T1000 (cell line): ENCODE measurements around the gene WNK4.
"Not testable (repeated sequence)": the region's sequence is repeated elsewhere in the genome, so short reads cannot be mapped to it uniquely, and the experiment has no call there.

Source experiments
- DNase-seq: peaks from one replicate; lab custom pipeline; 2025; ENCODE audit warnings: mixed read lengths; lab: John Stamatoyannopoulos, UW

WNK4 gene

DNA sequence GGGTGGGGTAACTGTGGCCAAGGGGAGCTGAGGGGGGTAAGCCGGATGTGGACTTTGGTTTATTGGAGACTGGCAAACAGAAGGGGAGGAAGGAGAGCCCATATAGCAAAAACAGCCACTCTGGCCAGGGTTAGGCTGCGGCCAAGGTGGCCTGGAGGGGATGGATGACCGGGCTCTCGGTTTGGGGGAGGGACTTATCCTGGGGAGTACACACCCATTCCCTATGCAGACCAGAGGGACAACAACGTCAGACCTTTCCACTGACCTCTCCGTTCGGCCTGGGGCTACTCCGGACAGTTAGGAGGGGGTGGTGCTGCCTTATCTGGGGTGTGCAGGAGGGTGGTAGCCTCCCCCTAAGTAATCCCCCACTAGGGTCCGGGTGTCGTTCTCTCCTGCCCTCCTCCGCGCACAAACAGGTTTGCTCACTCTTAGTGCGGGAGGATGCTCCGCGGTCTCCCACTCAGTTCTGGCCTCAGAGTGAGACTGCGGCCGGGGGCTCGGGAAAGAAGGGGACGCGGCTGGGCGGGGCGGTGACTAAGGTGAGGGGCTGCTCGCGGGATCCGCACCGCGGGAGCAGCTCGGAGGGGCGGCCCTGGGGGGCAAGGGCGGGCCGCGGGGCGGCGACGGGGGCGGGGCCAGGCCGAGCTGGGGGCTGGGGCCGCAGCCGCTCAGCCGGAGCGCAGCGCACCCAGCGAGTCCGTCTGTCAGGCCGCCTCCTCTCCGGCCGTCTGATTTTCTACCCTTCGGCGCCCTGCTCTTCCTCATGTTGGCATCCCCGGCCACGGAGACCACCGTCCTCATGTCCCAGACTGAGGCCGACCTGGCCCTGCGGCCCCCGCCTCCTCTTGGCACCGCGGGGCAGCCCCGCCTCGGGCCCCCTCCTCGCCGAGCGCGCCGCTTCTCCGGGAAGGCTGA, at the start of gene WNK4:
Gene WNK4 (plus strand): TSS at position 675 of the 915 bp plus-strand sequence. CDS start 89 bp downstream, at position 764.
- no peak for DNase-seq

DNA sequence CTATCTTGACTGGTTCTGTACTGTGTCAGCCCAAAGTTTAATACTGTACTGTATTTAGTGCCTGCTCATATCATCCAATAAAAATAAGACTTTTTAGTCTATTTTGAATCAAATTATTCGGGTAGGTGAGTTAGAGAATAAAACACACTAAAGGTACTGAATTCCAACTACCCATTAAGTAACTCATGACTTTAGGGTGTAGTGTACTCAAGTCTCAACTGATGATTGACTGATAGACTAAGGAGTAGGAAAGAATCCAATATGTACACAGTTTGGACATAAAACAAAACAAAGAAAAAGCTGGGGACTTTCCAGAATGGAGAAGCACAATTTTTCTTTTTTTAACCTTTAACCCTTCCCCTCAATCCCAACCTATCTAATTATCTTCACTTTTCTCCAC, 39.7 kb upstream of the WNK4 start:
- DNase-seq = no peak

DNA sequence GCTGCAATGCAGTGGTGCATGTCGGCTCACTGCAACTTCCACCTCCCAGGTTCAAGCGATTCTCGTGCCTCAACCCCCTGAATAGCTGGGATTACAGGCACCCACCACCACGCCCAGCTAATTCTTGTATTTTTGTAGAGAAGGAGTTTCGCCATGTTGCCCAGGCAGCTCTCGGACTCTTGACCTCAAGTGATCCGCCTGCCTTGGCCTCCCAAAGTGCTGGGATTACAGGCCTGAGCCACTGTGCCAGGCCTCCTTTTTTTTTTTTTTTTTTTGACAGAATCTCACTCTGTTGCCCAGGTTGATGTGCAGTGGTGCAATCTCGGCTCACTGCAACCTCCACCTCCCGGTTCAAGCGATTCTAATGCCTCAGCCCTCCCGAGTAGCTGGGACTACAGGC, 37.5 kb upstream of the WNK4 start:
- not testable (repeated sequence) for DNase-seq

DNA sequence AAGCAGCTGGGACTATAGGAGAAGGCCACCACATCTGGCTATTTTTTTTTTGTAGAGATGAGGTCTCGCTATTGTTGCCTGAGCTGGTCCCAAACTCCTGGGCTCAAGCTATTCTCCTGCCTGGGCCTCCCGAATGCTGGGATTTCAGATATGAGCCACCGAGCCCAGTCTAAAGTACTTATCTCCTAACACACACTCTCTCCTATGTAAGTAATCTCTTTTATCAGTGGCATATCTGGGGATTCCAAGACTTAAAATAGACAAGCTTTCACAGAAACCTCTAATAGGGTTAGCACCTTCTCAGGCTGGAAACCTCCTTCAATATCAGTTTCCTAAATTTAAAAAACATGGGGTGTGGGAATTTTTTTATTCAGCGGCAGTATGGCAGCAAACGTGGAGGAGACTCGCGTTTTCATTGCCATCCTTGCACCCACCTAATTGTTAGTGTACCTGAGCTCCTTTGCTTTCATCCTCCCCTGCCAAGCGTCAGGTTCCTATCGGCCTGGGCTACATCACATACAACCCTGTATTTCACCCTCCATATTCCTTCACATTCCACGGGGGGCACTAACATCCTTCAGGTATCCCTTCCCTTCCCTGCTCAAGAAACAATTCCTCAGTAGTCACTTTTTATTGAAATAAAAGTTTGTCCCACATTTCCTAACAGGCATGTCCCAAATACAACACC, 36.7 kb upstream of the WNK4 start:
- DNase-seq = no peak

DNA sequence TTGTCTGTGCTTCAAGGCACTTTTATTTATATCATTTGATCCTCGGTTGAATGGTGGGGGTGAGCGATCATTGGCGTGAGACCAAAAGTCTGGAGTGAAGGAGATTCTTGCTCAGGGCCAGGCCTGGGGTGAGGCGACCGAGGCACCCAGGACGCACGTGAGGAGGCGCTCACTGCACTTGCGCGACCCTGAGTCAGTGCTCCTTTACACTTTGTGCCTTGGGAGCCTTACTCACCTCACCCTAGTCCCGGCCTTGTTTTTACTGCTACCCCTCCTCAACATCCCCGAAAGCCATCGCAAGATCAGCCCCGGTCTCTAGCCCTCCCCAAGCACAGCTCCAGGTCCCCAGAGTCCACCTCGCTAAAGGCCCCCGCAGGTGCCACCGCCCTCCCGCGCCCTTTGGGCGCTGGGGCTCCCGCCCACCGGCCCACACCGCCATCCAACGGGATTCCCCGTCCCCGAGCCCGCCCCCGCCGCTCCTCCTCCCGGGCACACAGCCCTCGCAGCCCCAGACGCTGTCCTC, 36.1 kb upstream of the WNK4 start:
- DNase-seq = no peak

DNA sequence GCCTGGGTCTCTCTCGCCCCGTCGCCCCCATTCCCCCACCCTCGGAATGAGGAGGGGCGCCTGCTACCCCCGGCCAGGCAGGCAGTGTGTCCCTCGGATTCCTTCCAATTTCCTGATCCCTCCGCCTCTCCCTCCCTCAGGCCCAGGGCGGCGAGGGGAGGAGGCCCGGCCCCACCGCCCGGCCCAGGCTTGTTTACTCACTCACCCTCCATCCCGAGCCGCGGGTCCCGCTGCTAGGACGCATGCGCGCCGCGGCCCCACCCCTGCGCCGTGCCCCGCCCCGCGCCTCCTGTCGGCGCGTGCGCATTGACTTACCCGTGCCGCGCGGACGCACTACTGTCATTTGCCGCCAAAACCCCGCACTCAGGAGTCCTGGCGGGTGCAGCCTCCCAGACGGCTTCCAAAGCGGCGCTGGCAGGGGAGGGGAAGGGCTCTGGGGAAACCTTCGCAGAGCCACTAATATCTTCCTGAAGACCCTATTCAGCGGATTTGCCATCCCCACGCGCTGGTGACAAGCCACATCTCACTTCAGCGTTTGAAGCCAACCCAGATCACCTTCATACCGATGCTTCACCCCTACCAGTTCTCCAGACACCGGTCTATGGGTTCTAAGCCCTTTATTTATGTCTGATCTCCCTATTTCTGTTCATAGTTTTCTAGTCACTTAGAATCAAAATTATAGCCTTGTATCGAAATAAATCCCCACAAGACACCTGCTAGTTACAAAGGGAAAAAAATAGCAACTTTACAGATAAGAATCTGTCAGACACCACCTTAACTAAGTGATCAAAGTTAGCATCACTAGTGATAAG, 35.4 kb upstream of the WNK4 start, which contains the start of gene EZH1:
Gene EZH1 (minus strand): TSS at position 235 of the 812 bp plus-strand sequence. CDS start 16,099 bp downstream, outside the sequence.
- DNase-seq = peak; percentile 95

DNA sequence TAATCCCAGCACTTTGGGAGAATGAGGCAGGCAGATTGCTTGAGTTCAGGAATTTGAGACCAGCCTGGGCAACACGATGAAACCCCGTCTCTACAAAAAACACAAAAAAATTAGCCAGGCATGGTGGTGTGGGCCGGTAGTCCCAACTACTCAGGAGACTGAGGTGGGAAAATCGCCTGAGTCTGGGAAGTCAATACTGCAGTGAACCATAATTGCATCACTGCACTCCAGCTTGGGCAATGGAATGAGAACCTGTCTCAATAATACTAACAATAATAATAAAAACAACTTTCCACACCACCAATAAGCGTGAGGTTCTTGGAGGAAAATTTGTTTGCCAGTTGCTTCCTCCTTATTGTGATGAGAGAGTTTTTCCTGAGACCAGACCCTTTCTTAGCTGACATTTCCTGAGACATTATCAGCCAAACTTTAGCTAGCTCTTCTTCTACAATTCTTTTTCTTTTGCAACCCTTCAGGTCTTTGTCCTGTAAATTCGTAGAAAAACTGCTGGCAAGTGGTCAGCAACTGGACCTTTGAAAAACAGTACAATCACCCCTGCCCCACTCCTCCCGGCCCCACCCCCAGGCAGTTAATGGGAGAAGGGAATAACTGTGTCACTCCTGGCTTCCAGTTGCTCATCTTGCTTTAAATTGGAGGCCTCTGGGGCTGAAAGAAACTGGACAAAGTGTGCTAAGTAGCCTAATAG, 32.1 kb upstream of the WNK4 start:
- no peak for DNase-seq

DNA sequence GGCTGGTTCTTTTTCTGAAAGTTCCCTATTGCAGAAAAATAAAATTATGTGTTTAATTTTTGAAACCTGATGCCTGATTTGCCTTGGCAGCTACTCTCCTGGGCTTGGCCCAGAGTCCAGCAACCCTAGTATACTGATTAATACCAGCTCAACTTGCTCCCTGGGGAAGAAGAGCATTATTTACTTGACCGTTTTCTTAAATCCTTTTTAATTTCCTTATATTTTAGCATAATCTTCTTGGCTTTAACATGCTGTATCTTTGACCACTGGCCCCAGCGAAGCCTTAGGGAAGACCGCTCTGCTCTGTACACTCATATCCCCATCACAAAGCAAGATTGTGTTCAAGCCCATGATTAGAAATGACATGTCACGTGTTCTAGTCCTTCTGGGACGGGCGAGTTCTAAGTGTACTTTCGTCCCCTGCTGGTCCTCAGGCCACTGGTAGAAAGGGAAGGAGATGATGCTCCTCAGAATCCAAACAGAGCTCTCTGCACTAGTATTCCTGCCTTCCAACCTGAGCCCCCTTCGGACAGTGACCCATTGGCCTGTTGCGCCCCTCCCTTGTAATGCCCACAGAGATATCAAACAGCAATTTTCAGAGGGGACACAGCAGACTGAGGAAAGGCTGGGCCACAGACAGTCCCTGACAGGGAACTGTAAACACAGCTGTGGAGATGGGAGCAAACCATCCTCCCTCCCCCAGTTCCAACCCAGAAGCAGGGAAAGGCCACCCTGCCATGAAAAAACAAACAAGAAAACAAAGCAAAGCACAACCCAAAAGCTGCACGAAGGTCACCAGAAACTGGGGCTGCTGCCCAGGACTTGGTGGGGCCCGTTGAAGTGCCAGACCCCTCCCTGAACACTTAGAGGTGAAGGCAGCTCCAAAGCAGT, 31.3 kb upstream of the WNK4 start:
- DNase-seq = no peak

DNA sequence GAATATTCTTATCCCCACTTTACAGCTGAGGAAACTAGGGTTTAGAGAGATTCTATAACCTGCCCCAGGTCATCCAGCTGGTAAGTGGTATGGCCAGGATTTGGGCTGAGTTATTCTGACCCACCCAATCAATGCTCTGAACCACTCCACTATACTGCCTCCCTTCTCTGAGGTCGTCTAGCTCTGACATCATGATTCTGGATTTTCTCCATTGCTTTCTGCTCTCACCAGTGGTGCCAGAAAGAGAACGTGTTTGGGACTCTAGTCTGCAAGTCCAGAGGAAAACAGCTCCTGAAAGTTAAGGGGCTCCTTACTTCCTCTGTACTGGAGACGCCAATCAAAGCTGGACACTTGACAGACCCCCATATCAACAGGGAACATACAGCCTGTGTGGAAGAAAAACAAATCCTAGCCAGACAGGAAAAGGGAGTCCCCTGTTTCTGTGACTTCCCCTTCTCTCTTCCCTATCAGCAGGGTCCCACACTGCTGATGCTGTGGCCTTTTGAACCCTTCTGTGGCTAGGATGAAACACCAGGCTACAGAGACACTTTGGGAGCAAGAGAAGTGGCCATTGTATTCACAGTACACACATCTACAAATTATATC, 29.6 kb upstream of the WNK4 start:
- DNase-seq = no peak

DNA sequence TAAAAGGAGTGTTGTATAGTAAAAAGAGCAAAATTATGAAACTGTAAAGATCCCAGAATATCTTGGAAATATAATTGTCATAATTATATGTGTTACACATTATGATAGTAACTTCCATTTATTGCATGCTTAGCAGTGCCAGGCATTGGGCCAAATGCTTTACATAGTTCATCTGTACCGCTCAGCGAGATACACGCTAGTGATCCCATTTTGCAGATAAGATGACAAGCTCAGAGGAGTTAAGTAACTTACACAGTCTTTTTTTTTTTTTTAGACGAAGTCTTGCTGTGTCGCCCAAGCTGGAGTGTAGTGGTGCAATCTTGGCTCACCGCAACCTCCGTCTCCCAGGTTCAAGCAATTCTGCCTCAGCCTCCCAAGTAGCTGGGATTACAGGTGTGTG, 28.8 kb upstream of the WNK4 start:
- DNase-seq = no peak

DNA sequence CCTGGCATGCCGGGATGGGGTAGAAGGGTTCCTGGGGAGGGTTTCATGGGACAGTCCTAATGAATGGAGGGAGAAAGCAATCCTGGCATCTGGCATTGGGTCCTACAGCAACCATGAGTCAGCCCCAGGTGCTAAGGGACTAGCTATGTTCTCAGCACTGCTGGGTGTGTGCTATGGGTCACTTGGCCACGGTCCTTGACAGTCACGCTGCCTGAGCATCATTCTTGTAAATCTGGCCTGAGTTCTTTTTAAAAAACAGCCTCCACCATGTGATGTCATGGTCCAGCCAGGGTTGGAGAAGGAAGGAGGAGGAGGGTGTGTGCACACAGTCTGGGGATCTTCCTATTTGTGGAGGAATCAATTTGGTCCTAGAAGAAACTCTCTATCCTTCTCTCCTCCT, 25.6 kb upstream of the WNK4 start:
- peak; percentile 10 for DNase-seq

DNA sequence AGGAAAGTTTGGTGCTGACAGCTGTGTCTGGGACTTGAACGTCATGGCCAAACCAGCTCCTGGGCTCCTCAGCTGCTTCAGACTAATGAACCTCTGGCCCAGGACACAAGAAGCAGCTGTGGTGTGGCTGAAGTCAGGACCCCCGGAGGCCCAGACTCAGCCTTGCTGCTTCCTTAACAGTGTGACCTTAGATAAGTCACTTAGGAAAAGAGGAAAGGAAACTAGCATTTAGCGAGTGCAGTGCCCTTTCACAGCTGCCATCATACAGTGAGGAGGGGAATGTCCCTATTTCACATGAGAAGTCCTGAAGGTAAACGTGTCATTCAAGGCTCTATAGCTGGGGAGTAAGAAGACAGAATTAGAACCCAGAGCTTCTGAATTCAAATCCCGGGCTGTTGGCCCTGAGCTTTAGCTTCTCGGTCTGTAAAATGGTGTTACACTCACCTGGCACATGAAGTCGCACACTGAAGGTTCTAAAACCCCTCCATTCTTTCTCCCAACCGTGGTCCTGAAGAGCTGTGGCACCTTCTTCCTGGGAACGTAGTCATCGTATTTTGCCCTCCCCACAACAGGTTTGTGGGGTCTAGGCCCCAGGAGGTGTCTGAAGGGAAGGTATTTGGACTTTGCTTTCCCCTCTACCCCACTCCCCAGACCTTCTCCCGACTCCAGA, 20.3 kb upstream of the WNK4 start:
- DNase-seq = no peak

DNA sequence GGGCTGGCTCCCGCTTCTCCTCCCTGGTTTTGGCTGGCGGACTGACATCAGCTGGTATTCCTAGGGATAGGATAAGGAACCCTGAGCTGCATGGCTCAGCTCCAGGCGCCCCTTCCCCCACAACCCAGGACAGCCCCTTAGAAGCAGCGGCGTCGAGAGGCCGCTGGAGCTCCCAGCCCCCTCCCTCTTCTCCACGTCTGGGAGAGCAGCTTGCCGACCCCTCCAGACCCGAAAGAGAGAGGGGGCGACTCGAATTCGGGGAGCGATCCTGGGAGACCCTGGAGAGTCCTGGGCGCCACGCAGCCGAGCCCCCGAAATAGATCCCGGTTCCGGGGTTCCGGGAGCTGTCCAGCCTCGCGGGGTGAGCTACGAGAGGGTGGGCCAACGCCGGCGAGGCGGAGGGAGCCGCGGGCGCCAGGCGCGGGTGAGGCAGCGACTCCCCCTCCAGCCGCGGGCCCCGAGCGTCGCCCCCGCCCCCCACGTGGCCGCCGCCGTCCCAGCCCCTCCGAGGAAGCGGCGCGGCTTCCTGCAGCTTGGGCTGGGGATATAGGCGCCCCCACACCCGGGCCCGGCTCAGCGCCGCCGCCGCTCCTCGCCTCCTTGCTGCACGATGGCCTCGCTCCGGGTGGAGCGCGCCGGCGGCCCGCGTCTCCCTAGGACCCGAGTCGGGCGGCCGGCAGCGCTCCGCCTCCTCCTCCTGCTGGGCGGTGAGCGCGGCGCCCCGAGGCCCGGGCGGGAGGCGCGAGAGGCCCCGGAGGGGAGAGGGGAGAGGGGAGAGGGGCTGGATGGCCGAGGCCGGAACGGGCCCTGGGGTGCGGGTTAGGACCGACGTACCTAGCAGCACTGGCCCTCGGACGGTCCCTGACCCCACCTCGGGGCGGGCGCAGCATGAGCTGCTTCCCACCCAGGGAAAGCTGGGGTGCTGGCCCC, 19.5 kb upstream of the WNK4 start, which contains the start of gene RAMP2:
Gene RAMP2 (plus strand): TSS at position 576 of the 930 bp plus-strand sequence. CDS start 35 bp downstream, at position 611.
- DNase-seq = no peak

DNA sequence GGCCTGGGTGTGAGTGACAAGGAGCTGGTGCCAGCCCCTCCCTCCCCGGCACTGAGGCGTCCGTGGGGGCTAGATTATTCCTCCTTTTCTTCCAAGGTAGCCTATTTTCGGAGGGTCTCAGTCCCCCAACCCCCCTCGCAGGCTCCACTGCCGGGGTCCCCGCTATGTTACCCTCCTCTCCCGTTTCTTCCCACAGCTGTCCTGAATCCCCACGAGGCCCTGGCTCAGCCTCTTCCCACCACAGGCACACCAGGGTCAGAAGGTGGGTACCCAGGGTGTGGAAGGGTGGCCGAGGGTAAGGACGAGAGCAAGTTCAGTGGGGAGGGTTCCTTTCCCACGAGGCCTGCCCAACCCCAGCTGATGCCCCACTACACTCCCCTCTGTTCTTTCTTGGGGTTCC, 18.8 kb upstream of the WNK4 start:
- DNase-seq = no peak

DNA sequence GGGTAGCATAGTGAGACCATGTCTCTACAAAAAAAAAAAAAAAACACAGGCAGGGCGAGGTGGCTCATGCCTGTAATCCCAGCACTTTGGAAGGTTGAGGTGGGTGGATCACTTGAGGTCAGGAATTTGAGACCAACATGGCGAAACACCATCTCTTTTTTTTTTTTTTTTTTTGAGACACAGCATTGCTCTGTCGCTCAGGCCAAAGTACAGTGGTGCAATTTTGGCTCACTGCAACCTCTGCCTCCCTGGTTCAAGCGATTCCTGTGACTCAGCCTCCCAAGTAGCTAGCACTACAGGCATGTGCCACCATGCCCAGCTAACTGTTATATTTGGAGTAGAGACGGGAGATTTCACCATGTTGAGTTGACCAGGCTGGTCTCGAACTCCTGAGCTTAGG, 14.3 kb upstream of the WNK4 start:
- no peak for DNase-seq

DNA sequence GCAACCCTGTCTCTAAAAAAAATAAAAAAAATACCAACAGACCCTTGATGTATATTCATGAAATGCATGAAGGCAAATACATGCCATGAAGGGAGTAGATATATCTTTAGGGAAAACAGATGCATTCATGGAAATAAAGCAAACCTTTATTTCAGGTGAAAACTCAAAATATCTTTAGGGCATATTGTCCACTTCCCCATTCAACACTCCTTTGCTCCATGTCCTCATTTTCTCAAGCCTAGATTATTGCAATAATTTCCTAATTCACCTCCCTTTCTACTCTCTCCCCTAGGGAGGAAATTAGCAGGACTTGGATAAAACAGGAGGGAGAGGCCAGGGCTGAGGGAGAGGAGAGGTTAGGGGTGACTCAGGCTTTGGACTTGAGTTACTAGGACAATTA, 12.9 kb upstream of the WNK4 start:
- no peak for DNase-seq

DNA sequence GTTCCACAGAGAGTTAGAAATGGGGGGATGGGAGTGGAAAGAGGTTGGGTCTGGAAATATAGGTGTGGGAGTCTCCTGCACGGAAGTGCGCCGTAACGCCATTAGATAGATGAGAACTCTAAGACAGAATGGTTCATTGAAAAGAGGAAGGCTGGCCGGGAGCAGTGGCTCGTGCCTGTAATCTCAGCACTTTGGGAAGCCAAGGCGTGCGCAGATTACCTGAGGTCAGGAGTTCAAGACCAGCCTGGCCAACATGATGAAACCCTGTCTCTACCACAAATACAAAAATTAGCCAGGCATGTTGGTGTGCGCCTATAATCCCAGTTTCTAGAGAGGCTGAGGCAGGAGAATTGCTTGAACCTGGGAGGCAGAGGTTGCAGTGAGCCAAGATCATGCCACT, 12.4 kb upstream of the WNK4 start:
- not testable (repeated sequence) for DNase-seq

DNA sequence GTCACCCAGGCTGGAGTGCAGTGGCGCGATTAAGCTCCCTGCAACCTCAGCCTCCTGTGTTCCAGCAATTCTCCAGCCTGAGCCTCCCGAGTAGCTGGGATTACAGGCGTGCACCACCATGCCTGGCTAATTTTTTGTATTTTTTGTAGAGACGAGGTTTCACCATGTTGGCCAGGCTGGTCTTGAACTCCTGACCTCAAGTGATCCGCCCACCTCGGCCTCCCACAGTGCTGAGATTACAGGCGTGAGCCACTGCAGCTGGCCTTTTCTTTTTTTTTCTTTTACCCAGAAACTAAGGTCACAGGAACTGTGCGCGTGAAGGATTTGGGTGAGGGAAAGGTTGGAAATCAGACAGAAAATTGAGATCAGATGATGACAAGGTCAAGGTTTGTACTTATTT, 10.4 kb upstream of the WNK4 start:
- DNase-seq = not testable (repeated sequence)
